Activated CD4-positive, alpha-beta T cell treated with anti-CD3 and anti-CD28 coated beads for 24 hours (primary cell): ENCODE data around the gene IGF1R.

Source experiments
- DNase-seq, 2 donors: peaks; one replicate each; pipeline ENCODE4 v3.0.0-alpha.2; 2020; ENCODE audit warnings: low read depth in 2 of 2

Gene IGF1R

DNA sequence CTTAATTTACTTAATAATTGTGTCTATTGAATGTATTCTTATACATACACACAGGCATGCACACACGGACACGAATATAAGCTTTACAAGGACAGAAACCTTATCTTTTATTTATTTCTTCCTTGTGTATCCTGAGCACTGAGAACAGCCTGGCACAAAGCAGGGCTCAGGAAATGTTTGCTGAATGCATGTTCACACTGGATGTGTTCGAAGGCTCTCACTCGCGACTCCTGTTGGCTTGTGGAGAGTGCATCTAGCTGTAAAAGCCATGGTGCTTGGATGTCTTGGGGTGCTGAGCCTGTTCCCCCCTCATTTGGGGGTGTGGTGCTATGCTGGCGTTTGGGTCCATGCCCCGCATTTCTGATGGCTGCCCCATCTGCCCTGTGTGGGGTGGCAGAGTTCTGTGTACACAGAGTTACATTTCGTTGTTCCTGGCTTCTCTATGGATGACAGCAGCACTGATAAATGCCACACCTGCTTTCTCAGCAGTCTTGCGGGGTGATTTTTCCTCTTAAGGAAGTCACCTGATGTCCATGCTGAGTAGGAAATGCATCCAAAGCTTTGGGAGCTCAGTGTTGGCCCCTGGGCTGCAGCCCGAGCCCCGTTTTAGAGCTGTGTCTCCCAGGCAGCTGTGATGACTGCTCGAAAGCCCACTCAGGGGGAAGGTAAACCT lies 148.5 kb downstream of the IGF1R start:
- DNase-seq: no peak

DNA sequence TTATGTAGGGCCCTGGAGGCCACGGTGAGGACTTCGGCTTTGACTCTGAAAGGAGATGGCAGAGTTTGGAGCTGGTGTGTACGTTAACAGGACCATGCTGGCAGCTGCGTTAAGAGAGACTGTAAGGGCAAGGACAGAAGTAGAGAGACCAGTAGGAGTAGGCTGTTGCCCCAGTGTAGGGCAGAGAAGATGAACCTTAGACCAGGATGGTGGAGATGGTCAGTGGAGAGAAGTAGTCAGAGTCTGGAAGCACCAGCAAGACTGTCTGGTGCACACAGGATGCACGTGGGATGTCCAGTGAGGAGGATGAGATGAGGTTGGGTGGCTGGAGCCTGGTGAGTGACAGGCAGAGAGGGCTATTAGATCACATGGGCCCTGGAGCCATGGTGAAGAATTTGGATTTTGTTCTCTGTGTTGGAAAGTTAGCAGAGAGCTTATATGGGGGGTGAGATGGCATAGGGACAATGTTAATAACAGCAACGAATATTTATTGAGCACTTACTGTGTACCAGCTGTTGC lies 150.1 kb downstream of the IGF1R start:
- DNase-seq: no peak

DNA sequence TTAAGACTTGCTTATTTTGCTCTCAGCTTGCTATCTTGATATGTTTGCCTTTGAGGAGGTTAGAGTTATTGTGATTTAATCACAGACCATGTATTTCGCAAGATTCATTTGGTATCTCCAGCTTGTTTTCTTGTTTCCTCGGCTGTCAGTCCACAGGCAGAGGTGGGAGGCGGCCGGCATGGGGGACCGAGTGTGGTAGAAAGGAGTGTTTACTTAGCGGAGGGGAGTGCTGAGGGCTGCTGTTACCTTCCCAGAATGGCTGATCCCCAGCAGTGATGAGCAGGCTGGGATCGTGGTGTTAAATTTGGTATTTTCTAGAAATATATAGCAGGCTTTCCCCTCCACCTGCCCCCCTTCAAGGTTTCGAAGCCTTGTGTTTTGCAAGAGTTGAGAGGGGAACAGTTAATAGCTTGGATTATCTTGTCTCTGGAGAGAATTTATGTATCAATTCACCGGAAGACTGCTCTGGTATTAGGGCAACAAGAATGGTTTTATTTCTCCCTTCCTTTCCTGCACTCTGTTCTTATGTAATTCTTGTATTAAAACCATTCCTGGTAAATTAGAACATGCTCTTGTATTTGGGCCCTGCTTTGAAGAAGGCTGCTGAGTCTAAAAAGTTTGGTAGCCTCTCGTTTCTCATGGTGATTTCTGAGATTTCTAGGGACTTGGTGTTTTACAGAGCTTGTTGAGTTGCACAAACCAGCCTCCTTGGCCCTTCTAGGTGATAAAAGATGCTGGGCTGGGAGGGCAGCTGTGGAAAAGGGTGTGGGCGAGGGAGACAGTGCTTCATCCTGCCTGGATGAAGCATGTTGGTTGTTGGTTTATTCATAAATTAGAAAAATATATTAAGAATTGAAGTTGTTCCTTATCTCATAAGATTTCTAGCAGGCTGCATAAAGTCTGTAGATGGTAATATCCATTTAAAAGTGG lies 151.4 kb downstream of the IGF1R start:
- no peak for DNase-seq

DNA sequence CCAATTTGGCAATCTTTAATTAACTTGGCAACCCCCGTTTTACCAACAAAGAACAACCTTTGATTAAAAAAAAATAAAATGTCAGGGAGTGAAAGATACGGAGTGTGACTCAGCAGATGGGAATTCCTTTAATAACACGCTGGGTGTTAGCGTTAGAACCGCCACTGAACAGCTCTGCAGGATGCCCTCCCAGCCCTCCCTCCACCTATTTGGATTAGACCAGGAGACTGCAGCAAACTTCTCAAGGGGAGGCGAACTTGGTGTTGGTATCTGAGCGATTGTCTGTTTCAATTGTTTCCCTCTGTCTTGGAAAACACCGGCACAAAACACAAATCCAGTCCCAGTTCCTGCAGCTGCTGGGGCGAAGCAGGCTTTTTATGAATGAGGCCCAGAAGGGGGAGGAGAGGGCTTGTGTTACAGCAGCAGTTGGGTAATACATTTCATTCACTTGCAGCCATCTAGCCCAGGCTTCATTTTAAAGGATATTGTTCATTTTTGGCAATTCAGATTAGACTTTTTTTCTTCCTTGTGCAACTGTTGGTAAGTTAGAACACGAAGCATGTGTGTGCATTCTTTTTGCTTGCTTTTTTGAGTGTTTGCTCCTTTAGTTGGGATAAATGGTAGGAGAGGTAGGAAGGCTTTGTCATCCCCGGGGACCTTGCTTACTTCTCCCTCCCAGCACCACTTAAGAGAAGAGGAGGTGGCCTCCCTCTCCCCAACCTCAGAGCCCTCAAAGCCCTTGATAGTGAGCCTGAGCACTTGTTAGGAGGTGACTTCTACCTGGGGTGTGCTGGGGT lies 152.3 kb downstream of the IGF1R start:
- no peak for DNase-seq

DNA sequence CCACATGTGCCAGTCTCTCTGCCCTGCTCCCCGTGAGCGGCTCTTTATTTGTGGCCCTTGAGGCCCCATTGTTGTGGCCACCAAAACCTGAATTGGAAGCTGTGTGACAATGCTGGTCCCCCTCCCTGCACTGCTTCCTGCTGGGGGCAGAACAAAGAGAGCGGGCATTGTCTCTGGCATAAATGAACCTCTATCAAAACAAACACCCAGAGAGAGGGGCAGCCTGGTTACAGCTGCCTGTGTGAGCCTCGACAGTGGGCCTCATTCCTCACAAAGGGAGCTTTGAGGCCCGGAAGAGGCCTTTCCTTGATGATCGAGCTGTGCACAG lies 152.9 kb downstream of the IGF1R start:
- DNase-seq: no peak

DNA sequence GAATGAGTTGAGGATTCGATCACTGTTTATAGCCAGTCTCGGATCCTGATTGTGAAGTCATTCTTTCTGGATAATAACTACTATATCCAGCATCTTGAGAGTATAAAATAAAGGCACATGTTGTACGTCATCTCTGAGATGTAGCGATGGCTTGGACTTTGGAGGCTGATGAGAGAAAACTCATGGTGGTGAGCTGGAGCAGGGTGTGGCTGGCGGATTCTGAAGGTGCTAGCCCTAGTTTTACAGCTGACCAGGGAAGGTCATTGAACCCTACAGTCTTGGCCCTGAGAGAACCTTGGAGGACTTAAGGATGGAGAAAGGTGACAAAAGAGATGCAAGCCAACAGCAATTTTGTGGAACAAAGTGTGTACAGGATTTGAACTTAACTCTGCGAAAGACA lies 153.8 kb downstream of the IGF1R start:
- DNase-seq: no peak

DNA sequence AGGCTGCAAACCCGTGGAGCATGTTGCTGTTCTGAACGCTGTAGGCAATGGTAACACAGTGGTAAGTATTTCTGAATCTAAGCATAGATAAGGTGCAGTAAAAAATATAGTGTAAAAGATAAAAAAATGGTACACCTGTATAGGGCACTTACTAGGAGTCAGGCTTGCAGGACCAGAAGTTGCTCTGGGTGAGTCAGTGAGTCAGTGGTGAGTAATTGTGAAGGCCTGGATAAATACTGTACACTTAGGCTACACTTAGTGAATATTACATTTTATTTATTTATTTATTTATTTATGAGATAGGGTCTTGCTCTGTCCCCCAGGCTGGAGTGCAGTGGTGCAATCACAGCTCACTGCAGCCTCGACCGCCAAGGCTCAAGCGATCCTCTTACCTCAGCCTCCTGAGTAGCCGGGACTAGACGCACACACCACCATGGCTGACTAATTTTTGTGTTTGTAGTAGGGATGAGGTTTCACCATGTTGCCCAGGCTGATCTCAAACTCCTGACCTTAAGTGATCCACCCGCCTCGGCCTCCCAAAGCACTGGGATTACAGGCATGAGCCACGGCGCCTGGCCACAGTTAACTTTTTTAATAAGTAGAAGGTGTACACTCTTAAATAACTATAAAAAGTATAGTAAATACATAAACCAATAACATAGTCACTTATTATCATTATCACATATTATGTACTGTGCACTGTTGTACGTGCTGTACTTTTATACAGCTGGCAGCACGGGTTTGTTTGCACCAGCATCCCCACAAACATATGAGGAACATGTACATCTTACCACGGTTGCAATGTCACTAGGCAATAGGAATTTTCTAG lies 155.1 kb downstream of the IGF1R start:
- DNase-seq: no peak

DNA sequence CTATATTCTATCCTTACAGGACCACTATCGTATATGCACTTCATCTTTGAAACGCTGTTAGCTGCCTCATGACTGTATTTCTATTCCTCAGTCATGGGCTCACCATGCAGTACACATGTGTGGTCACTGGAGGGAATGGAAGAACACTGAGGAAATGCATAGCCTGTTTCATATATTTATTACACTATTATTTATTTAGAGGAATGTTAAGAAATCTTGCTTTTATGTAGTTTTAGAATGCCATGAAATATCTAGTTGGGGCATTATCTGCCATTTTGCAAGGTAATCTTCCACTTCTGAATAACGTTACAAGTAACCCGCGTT lies 155.7 kb downstream of the IGF1R start:
- no peak for DNase-seq

DNA sequence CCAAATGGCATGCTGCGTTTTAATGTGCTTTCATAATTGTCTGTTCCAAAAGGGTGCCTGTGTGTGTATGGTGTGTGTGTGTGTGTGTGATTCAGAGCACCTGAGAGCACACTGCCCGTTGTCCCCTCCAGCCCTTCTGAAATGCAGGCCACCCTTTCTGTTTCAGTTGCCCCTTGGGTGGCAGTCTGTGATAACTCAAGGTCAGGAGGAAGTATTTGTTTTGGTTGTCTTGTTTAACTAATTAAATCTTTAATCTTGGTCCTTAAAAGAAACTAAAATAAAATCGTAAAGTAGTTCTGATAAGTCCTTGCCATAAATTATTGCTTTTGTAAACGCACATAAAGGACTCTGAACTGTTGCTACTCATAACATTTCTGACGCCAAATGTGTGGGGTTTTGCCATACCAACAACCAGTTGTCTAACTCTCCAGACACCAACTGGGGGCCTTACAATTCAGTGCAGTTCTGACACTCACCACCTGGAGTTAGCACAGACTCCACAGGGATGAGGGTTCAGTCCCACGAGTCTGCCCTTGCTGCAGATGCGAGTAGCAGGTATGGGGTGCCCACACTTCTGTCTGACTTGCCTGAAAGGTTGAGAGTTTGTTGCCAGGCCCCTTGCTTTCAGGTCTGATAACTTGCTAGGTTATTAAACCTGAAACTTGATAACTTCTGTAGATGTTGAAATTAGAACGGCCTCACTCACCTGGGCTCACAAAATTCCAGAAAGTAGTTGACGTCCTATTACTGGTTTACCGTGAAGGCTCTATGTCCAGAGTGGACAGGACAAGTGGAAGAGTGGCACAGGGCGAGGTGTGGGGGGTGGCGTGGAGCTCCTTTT lies 157.3 kb downstream of the IGF1R start:
- no peak for DNase-seq

DNA sequence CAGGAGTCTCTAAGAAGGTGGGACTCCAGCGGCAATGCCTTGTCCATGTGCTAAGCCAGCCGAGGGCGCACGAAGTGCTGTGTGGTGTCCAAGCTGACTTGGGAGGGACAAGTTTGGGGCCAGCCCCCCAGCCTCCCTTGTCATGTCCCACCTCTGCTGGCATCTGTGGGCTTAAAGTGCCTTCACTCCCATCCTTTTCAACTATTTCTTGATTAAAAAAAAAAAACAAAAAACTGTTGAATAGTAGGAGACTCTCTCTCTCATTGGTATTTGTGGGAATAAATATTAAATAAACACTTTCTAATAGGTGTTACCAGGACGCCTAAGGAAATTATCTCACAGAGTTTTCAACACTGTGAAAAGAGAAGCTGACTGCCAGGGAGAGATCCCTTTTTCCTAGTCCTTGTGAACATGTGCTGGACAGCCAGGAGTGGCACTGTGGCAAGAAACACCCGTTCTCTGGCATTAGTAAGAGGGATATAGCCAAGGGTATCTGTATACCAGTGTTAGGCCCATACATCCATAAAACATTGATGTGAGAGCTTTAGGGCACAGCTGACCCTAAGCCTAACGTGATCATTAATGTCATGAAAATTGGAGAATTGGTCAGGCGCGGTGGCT lies 158.0 kb downstream of the IGF1R start:
- no peak for DNase-seq

DNA sequence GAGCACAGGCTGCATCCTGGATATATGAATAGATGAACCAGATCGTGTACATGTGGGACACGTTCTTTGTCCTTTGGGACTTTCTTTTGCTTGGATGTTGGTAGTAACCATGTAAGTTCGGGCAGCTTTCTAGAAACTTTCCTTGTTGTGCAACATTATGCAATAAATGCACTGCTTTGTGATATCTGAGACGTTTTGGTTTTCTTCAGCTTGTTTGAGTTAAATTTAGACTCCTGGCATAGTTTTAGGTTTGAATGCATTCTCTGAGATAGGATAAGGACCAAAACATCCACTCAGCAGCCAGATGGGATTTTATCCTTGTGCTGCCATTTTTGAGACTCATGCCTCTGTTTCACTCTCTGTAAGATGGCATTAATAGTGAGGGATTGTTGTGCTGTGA lies 158.9 kb downstream of the IGF1R start:
- no peak for DNase-seq

DNA sequence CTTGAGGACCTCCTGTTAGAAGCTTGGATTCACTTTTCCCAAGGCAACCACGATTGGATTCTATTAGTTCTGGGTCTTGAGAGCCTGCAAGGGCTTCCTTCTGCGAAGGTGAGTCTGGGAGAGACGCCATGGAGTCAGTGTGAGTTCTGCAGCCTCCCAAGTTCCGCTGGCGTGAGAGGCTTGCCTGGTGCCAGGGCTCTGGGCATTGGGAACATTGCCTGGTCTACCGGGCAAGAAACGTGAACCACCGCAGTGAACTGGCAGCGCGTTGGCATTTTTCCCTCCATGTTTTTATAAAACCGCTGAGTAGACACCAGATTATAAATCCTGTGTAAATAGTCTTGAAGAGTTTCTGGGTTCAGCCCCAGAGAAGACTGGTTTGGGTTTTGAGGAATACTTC lies 160.9 kb downstream of the IGF1R start:
- no peak for DNase-seq

DNA sequence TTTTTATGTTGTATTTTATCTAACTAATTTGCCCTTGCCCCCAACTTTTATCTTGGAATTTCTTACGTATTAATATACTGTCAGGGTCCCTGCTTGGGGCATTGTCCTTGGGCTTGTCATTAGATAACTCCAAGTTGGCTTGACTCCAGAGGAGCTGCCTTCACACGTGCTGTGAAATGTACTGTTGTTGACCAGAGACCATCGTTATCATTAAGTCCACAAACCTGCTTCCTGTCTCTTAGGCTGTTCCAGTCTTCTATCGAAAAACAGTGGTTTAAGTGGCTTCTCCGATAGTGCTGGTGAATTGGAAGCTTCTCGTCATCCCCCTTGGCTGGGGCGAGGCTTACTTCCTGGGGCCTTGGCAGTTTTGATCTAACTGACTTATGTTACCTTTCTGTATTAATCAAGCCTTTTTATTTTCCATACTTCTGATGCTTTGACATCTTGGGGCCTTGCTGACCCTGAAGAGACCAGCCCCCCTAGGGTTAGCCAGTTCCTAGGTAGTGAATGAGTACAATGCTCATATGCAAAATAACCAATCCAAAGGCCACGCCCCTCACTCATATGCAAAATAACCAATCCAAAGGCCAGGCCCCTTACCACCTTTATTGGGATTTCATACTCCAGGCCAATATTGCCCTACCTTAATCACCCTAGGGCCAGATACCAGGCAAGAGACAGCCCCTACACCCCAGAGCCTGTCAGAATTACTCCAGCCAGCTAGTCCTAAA lies 164.5 kb downstream of the IGF1R start:
- no peak for DNase-seq

DNA sequence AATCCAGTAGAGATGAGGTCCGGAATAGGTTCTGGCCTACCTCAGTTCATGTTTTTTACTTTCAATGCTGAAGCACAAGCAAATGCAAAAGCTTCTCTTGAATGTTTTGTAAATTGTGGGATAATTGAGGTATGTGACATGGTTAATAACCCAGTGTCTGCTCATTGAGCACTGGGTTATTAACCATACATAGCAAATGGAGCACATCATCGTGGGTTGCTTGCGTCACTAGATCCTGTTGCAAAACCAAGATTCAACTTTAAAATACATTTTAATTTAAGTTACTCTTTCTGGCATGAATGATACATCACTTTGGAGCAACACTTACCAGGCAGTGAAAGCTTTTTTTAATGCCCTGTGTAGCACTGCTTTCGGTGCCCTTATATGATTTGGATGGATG lies 165.6 kb downstream of the IGF1R start:
- no peak for DNase-seq

DNA sequence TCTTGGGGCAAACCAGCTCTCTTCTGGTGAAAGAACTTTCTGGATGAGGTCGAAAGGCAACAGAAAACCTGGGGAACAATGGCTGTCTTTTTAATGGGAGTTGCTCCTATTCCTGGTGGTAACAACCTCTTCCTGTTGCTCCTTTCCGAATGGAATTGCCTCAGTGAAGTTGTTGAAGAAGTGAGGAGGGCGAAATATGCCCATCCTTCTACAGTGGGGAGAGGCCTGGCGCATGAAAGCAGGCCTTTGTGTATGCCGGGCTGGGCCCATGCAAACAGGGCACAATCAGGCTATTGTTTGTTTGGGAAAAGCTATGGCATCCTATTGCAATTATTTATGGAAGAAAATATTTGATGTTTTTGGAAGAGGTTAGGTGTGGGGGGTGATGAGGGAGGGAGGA lies 166.9 kb downstream of the IGF1R start:
- no peak for DNase-seq

DNA sequence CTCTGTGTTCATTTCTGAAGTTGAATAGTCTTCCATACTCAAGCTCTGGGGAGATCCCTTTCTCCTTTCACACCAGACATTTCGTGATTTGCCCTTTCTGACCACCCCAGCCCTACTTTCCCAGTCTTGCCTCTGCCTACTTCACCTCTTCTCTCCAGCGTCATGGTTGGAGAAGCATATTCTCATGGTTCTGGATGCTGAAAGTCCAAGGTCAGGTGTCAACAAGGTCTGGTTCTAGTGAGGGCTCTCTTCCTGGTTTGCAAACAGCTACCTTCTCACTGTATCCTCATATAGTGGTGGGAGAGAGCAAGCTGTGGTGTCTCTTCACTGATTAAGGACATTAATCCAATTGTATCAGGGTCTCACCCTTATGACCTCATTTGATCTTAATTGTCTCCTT lies 169.4 kb downstream of the IGF1R start:
- DNase-seq: no peak

DNA sequence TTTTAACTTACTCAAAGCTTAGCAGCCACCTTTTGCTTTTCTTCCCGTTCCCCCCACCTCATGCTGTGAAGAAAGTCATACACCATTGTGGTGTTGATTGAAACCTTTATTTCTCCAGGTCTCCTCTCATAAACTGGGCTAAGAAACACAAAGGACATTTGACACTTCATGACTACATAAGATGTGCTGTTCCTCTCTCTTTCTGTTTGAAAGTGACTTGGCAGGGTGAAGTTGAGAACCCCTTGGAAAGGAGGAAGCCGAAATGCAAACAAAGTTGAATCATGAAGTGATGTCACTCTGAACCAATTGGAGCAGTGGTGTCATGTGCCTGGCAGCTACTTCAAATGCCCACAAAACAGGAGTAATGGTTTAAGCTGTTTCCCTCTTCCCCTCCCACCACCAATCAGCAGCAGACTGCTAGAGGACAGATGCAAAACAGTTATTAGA lies 174.7 kb downstream of the IGF1R start:
- DNase-seq: no peak

DNA sequence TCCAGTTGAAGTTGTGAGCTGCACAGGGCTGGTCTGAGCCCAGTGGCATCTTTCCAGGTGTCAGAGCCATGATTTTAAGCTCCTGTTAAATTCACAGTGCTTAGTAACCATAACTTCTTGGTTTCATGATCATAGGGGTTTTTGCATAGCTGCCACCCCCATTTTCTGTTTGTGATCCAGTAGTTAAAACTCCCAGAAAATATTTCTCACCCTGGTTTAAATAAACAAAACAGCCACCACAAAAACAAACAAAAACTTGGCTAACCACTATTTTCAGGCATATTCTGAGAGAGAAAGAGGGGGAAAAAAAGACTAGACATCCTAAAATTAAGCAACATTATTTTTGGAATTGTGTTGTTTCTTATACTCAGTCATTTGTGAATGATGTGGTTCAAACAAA lies 175.3 kb downstream of the IGF1R start:
- DNase-seq: no peak

DNA sequence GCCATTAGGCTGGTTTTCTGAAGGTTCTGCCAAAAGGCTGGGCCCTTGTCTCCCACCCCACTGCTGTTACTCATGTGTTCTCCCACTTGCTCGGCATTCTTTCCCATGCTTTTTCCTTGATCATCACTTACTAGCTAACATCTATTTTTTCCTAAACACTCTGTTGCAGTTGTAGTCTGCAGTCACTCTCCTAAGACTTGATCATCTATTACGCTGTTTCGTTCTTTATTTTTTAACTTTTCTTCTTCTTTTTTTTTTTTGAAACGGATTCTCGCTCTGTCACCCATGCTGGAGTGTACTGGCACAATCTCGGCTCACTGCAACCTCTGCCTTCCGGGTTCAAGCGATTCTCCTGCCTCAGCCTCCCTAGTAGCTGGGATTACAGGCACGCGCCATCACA lies 176.3 kb downstream of the IGF1R start:
- DNase-seq: no peak

DNA sequence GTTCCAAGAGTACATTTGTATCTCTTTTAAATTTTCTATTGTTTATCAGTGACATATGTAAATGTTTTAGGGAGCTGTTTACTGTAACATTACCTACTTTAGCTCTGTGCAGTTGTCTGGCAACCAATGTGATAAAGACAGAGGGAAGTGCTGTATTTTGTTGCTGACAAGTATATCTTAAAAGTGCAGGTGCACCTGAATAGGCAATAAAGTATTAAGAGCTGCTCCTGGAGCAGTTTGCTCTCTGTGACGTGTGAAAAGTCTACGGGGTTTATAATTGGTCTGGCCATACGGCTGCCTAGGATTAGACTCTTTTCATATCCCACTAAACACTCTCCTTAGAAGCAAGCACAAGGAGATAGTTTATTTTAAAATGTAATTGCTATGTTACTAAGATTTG lies 178.3 kb downstream of the IGF1R start:
- DNase-seq: no peak
